ENCODE data around the gene GRID2.
"Not testable (repeated sequence)": the region's sequence is repeated elsewhere in the genome, so short reads cannot be mapped to it uniquely, and the experiment has no call there.

GRID2 gene

DNA sequence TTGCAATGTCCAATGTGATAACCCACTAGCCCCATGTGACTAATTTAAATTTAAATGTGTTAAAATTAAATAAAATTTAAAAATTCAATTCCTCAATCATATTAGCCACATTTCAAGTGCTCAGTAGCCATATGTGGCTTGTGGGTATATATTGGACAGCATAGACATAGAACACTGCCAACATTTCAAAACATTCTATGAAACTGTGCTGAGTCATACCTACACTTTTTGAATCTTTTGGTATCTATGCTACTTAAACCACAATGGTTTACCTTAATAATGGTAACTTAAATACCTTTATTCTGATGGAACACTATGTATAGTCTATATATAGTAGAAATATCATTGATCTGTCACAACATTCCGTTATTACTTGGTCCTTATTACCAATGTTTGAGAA, 1301.4 kb downstream of the GRID2 start:
- DNase-seq, result no peak

- DNase-seq, result no peak
Observed at GRCh38 chr4:93617606-93618005, 1313.8 kb downstream of the GRID2 start.

DNA sequence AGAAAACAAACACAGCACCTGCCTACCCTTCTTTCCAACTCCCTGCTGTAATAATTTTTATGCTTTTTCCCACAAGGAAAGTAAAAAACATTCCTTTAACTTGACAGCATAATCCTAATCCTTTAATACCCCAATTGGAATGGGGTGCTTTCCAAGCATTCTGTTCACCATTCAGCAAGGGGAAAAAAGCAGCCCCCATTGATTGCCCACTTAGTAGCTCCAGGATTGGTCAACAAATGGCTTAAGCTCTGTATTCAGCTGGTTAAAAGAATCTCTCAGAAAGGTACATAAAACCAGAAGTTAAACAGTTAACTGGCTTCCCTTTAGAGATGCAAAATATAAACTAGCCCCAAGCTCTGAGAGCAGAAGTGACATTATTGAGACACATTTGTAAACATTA, 1330.0 kb downstream of the GRID2 start:
- no peak for DNase-seq

DNA sequence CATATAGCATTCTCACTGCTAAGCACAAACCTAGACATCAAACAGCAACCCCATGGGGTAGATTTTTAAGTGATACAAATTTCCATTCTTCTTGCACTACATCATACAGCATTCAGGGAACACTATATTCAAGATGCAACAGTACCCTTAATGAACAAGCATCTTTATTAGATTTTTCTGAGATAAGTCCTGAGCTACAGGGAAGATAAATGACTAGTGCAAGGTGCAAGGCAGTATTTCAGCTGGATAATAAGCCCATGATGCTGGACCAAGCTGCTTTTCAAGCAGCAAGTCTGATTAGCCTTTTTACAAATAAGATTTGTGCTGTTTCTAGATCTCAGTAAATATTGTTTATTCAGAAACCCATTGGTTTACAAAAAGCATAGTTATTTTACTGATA, 1332.2 kb downstream of the GRID2 start:
- DNase-seq, result no peak

- no peak for DNase-seq
Observed at GRCh38 chr4:93645120-93645519, 1341.4 kb downstream of the GRID2 start.

DNA sequence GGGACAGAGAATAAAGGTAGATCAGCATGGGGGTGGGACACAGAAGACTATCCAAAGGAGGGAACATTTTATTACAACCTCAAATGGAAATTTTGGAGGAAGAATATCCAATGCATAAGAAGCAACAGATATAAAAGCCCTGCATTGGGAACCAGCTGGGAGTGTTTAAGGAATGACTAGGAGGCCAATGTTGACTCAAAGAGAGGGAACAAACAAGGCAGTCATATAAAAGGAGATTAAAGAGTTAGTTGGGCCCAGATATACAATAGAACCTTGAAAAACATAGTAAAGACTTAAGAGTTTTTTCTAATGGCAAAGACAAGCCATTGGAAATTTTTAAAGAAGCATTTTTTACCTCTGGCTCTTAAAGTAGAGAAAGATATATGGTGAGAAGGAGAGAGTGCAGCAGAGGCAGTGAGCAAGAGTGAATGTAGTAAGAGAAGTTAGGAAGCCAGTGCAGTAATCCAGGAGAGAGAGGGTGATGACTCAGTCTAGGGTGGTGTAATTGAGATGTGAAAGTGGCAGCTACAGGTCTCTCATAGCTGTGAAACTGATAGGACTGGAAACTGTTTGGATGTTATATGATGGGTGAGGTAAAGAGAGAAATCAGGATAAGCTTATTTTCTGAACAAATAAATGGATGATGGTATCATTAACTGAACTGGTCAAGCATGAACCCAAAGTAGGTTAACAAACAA, 1342.6 kb downstream of the GRID2 start:
- DNase-seq, result no peak

- DNase-seq, result no peak
Observed at GRCh38 chr4:93648258-93648657, 1344.5 kb downstream of the GRID2 start.

DNA sequence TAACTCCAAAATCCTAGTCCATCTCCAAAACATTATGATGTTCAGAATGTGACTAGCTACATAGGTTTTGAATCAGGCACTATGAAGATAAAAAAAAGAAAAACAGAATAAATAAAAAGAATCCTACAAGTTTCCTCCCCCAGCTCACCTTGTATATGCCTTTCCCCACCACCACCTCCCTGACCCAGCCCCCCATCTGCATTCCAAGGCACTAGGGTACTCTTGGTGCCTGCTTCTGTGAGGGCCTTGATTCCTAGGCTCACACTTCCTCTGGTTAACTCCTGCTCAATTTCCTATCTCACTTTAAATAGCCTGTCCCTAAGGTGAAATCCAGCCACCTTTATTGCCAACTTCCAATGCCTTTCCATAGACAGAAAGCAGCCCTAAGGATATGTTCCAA, 1346.1 kb downstream of the GRID2 start:
- no peak for DNase-seq

DNA sequence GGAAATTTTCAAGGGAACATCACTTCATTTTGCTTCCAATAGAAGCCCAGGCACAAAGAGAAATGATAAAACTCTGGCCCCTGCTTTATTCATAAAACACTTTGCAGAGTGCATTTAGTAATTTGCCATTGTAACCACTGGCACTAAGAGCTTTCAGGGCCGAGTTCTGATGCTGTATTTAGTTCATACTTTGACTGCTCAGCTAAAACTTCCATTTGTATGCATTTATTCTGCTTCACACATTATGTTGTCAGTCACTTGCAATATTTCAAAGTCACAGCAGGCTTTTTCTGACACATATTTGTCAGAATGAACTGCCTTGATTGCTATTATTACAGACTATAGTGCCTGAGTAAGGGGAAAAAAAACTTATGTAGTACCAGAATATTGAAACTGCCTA, 1350.4 kb downstream of the GRID2 start:
- DNase-seq, result no peak

DNA sequence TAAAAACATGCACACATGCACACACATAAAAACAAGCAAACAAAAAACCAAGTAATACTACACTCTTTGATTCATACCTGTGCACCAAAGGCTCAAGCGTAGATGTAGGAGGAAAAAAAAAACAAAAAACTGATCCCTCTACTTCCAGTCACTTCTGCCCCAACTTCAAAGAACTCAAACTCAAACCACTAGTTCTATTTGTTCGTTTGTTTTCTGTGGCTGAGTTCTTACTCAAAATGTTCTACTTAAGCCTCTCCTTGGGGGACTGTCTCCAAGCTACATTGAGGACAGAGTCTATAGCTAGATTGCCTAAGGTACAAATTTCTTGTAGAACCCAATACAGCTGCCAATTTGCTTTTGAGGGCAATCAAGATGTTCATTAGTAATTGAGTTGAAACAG, 1353.8 kb downstream of the GRID2 start:
- no peak for DNase-seq

DNA sequence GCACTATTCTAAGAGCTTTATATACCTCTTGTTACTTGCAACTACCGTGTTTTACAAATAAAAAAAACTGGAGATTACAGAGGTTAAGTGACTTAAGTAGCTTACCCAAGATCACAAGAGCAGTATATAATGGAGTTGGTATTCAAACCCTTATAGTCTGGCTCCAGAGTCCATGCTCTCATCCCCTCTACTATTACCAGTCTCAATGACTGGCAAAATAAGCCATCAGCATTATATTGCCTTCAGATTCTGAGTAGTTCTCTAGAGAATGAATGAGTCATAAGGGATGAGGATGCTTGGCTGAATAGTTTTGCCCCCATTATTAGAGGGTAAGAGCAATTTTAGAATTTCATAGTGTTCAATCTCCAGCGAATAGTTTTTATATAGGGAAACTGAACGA, 1354.7 kb downstream of the GRID2 start:
- no peak for DNase-seq

- DNase-seq, result no peak
Observed at GRCh38 chr4:93659629-93660028, 1355.9 kb downstream of the GRID2 start.

- no peak for DNase-seq
Observed at GRCh38 chr4:93660036-93660435, 1356.3 kb downstream of the GRID2 start.

DNA sequence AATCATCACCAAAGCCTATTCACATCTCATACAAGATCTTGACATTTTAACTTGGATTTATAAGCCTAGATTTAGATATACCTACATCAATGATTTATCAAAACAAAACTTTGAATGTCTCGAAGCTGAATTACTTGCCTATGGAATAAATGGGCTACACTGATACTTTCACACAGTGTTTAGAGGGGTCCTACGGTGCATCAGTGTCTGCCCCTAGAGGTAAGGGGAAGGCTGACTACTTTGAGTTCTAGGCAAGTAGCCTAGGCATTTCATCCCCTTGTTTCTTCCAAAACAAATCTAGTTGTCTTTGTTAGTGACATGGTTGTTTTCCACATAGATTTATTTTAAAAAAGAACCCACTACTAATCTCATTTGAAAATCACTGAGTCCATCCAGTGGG, 1366.7 kb downstream of the GRID2 start:
- no peak for DNase-seq

GRCh38 chr4:93671093-93671492, 1367.3 kb downstream of the GRID2 start:
- no peak for DNase-seq

DNA sequence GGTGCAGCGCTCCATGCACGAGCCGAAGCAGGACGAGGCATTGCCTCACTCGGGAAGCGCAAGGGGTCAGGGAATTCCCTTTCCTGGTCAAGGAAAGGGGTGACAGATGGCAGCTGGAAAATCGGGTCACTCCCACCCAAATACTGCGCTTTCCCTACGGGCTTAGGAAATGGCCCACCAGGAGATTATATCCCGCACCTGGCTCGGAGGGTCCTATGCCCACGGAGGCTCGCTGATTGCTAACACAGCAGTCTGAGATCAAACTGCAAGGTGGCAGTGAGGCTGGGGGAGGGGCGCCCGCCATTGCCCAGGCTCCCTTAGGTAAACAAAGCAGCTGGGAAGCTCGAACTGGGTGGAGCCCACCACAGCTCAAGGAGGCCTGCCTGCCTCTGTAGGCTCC, 1373.2 kb downstream of the GRID2 start:
- DNase-seq, result not testable (repeated sequence)

DNA sequence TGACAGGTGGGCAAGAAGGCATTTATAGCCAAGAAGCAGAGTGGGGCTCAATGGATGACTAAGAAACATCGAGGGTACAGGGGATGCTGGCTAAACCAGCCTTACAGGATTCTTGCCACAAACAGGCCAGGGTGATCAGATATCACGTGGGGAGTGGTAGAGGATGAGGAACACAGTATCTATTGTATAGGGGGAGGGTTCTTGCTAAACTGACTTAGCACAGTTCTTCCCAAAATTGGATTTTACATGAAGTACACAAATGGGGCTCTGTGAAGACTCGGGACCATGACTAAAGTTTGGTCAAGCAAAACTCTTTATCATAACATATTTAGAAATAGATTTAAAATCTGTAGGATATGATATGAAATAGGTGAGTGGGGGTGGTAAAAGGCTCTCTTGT, 1380.8 kb downstream of the GRID2 start:
- DNase-seq, result no peak

GRCh38 chr4:93687304-93687703, 1383.5 kb downstream of the GRID2 start:
- no peak for DNase-seq

DNA sequence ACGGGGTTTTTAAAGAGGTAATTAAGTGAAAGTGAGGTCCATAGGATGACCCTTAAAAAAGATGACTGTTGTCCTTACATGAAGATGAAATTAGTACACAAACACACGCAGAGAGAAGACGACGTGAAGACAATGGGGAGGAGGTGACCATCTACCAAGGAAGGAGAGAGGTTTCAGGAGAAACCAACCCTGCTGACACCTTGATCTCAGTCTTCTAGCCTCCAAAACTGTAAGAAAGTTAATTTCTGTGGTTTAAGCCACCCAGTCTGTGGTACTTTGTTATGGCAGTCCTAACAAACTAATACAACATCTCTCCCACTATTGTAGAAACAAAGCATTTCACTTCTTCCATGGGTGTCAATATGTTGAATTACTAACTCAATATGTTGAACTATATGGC, 1385.2 kb downstream of the GRID2 start:
- no peak for DNase-seq

DNA sequence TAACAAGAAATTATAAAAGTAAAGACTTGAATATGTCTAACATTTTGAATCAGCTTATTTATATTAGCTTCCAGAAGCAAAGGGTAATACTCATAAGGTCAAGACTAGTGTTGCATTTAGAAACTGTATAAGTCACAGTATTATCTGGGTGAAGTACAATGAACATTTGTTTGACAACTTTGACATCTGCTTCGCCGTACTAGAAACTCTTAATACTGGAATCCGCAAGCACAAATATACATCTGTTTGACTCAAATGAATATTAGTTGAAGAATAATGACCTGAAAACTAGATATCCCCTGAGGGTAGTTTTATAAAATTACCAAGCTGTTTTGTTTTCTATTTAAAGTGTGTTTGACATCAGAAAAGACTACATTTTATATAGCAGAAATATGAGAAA, 1389.4 kb downstream of the GRID2 start:
- DNase-seq, result no peak

GRCh38 chr4:93698686-93699085, 1394.9 kb downstream of the GRID2 start:
- no peak for DNase-seq

DNA sequence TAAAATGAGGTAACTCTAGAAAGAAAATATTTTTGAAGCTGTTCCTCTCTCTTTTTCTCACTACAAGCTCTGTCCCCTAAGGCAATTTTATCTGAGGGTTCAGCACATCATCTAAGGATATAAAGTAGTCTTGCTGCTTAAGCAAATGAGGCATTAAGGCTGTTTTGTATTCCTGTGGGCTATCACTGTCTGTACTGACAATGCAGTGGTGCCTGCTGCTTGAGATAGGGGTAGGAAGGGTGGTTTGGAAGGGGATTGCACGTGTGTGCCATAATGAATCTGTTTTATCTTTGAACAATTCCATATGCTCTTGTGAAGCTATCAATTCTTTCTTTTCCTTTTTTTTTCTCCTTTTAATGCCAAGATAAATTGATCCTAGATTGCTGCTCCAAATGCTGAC, 1396.8 kb downstream of the GRID2 start:
- no peak for DNase-seq

DNA sequence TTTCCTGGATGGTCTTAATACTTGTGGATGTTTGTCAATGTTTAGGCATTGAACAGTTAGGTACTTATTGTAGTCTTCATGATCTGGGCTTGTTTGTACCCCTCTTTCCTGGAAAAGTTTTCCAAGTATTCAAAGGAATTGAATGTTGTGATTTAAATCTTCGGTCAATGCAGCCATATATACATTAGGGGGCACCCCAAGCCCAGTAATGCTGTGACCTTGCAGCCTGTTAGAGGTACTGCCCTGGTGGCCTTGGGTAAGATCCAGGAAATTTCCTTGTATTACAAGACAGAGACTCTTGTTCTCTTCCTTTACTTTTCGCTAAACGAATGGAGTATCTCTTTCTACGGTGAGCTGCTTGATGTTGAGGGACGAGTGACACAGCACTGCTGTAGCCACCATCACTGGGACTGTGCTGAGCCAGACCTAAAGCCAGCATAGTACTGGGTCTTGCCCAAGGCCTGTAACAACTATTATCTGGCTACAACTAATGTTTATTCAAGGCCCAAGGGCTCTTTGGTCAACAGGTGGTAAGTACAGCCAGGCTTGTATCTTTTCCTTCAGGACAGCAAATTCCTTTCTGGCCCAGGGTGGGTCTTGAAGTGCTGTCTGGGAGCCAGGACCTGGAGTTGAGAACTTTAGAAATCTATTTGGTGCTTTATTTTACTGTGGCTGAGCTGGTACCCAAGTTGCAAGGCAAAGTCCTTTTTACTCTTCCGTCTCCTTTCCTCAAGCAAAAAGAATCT, 1406.5 kb downstream of the GRID2 start:
- no peak for DNase-seq

- DNase-seq, result no peak
Observed at GRCh38 chr4:93710847-93711430, 1407.2 kb downstream of the GRID2 start.
